Renal cortical epithelial cell (primary cell): Measurements from ENCODE around the gene LARGE1. TPM values are rescaled to one million over a fixed set of nuclear protein-coding genes. Genes with fewer than 3 reads are reported as not detected.

Experiments used
- DNase-seq: peaks from one replicate; pipeline ENCODE4 v3.0.0-alpha.2; 2011; ENCODE audit warnings: low read depth
- total RNA-seq: library from RNA; depleted of rRNA; stranded (reverse); fragments of >200 nt; gene quantifications from 2 replicates; pipeline ENCODE4 v1.2.3, GENCODE V29; 2014

The LARGE1 gene
- total RNA-seq, 1 donor from 2014 or later: 20.6 TPM

- no peak for DNase-seq
These were observed 356.9 kb downstream of the LARGE1 start for GRCh38 chr22:33563220-33563964.

GRCh38 chr22:33562501-33562900, 357.8 kb downstream of the LARGE1 start:
- no peak for DNase-seq

GRCh38 chr22:33561149-33561807, 359.0 kb downstream of the LARGE1 start:
- DNase-seq: no peak

GRCh38 chr22:33557836-33558235, 362.4 kb downstream of the LARGE1 start:
- DNase-seq: no peak

- peak; percentile 98 for DNase-seq
These were observed 364.3 kb downstream of the LARGE1 start for GRCh38 chr22:33555814-33556522.

GRCh38 chr22:33553493-33553892, 366.8 kb downstream of the LARGE1 start:
- DNase-seq: no peak

- DNase-seq: peak; percentile 59
These were observed 375.6 kb downstream of the LARGE1 start for GRCh38 chr22:33544707-33545106.

GRCh38 chr22:33542722-33543121, 377.6 kb downstream of the LARGE1 start:
- DNase-seq: no peak

GRCh38 chr22:33542153-33542552, 378.1 kb downstream of the LARGE1 start:
- peak; percentile 45 for DNase-seq

GRCh38 chr22:33539902-33540751, 380.1 kb downstream of the LARGE1 start:
- DNase-seq: peak; percentile 100

- peak; percentile 6 for DNase-seq
These were observed 380.9 kb downstream of the LARGE1 start for GRCh38 chr22:33539202-33539901.

GRCh38 chr22:33538277-33538885, 381.9 kb downstream of the LARGE1 start:
- DNase-seq: peak; percentile 58

- no peak for DNase-seq
These were observed 383.2 kb downstream of the LARGE1 start for GRCh38 chr22:33537059-33537458.

- DNase-seq: no peak
These were observed 384.1 kb downstream of the LARGE1 start for GRCh38 chr22:33535937-33536875.

- peak; percentile 49 for DNase-seq
These were observed 390.7 kb downstream of the LARGE1 start for GRCh38 chr22:33529424-33530113.

- DNase-seq: no peak
These were observed 392.1 kb downstream of the LARGE1 start for GRCh38 chr22:33528183-33528582.

- DNase-seq: no peak
These were observed 393.7 kb downstream of the LARGE1 start for GRCh38 chr22:33526434-33527107.

GRCh38 chr22:33524511-33525260, 395.6 kb downstream of the LARGE1 start:
- DNase-seq: peak; percentile 96
